ENCODE measurements around the gene CD58. TPM values are rescaled to one million over a fixed set of nuclear protein-coding genes. Genes with fewer than 3 reads are reported as not detected.
"Not testable (repeated sequence)": the region's sequence is repeated elsewhere in the genome, so short reads cannot be mapped to it uniquely, and the experiment has no call there.

The CD58 gene
- total RNA-seq, 2 donors from 2014 or later, result 44.2 to 53.2 TPM

- no peak for TF ChIP-seq CTCF (IDR thresholded peaks at IDR 0.05)
- DNase-seq (ENCODE audit: low spot score) (no peak), ATAC-seq (ENCODE audit: insufficient number of reproducible peaks, low FRiP score, low read depth) (no peak)
Measured at GRCh38 chr1:116605315-116605714, 34.5 kb upstream of the CD58 start.

DNA sequence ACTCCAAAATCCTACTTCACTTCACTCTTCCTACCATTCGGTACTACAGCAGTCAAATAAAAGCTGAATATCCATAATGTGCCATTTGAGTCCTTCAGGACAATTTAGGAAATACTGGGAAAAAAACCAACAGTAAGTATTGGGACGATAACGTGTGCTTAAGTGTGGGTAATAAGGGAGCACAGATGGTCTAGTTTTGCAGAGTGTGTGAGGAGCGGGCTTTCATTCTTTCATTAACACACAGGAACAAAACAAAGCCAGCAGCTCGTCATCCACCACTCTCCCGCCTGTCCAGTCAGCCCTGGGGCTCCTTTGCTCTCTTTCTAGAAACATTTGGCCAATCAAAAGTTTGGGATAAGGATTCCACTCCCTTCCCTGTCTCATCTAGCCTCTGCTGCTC, 33.6 kb upstream of the CD58 start:
- H3K27ac ChIP-seq; H3K9me3 ChIP-seq; H3K4me1 ChIP-seq (ENCODE audit: control insufficient read depth in 1 of 2, low read depth in 2 of 2); H3K27me3 ChIP-seq (replicated peaks; ENCODE audit: insufficient read depth); DNase-seq (ENCODE audit: low spot score); H3K4me3 ChIP-seq; ATAC-seq (ENCODE audit: insufficient number of reproducible peaks, low FRiP score, low read depth); H3K36me3 ChIP-seq: not testable (repeated sequence)

More at GRCh38 chr1:116605315-116605714, 34.5 kb upstream of the CD58 start:
- H3K27ac ChIP-seq, result no peak overlapping the region
- no peaks in the 10 kb centered on the region for H3K9me3 ChIP-seq
- H3K4me1 ChIP-seq (ENCODE audit: control insufficient read depth in 1 of 2, low read depth in 2 of 2), result no peaks in the 10 kb centered on the region
- no peak overlapping the region for H3K4me3 ChIP-seq
- H3K27me3 ChIP-seq (replicated peaks; ENCODE audit: insufficient read depth), result no peaks in the 10 kb centered on the region
- no peaks in the 10 kb centered on the region for H3K36me3 ChIP-seq

- not testable (repeated sequence) for H3K36me3 ChIP-seq; DNase-seq (ENCODE audit: low spot score); H3K4me3 ChIP-seq; H3K27me3 ChIP-seq (replicated peaks; ENCODE audit: insufficient read depth); H3K4me1 ChIP-seq (ENCODE audit: control insufficient read depth in 1 of 2, low read depth in 2 of 2); H3K9me3 ChIP-seq; H3K27ac ChIP-seq; ATAC-seq (ENCODE audit: insufficient number of reproducible peaks, low FRiP score, low read depth)
Measured at GRCh38 chr1:116603646-116604045, 32.8 kb upstream of the CD58 start.

- H3K4me3 ChIP-seq; ATAC-seq (ENCODE audit: insufficient number of reproducible peaks, low FRiP score, low read depth); H3K36me3 ChIP-seq; H3K27me3 ChIP-seq (replicated peaks; ENCODE audit: insufficient read depth); DNase-seq (ENCODE audit: low spot score); H3K4me1 ChIP-seq (ENCODE audit: control insufficient read depth in 1 of 2, low read depth in 2 of 2); H3K9me3 ChIP-seq; H3K27ac ChIP-seq: not testable (repeated sequence)
Measured at GRCh38 chr1:116599369-116599768, 28.5 kb upstream of the CD58 start.

- not testable (repeated sequence) for H3K9me3 ChIP-seq; H3K27ac ChIP-seq; DNase-seq (ENCODE audit: low spot score); H3K27me3 ChIP-seq (replicated peaks; ENCODE audit: insufficient read depth); H3K4me3 ChIP-seq; ATAC-seq (ENCODE audit: insufficient number of reproducible peaks, low FRiP score, low read depth); H3K4me1 ChIP-seq (ENCODE audit: control insufficient read depth in 1 of 2, low read depth in 2 of 2); H3K36me3 ChIP-seq
Measured at GRCh38 chr1:116598420-116599036, 27.7 kb upstream of the CD58 start.

- H3K4me3 ChIP-seq; H3K9me3 ChIP-seq; ATAC-seq (ENCODE audit: insufficient number of reproducible peaks, low FRiP score, low read depth); H3K36me3 ChIP-seq; H3K27me3 ChIP-seq (replicated peaks; ENCODE audit: insufficient read depth); H3K4me1 ChIP-seq (ENCODE audit: control insufficient read depth in 1 of 2, low read depth in 2 of 2); DNase-seq (ENCODE audit: low spot score); H3K27ac ChIP-seq: not testable (repeated sequence)
Measured at GRCh38 chr1:116597388-116597787, 26.6 kb upstream of the CD58 start.

- H3K4me3 ChIP-seq; H3K27ac ChIP-seq; H3K36me3 ChIP-seq; H3K4me1 ChIP-seq (ENCODE audit: control insufficient read depth in 1 of 2, low read depth in 2 of 2); H3K9me3 ChIP-seq; ATAC-seq (ENCODE audit: insufficient number of reproducible peaks, low FRiP score, low read depth); DNase-seq (ENCODE audit: low spot score); H3K27me3 ChIP-seq (replicated peaks; ENCODE audit: insufficient read depth): not testable (repeated sequence)
Measured at GRCh38 chr1:116596742-116597307, 26.0 kb upstream of the CD58 start.

- H3K27me3 ChIP-seq (replicated peaks; ENCODE audit: insufficient read depth); DNase-seq (ENCODE audit: low spot score); H3K9me3 ChIP-seq; H3K4me1 ChIP-seq (ENCODE audit: control insufficient read depth in 1 of 2, low read depth in 2 of 2); H3K36me3 ChIP-seq; H3K27ac ChIP-seq: not testable (repeated sequence)
- H3K4me3 ChIP-seq, result peak overlapping the region; percentile 60
- peak; percentile 64 for TF ChIP-seq CTCF (IDR thresholded peaks at IDR 0.05)
- peak; percentile 65 for ATAC-seq (ENCODE audit: insufficient number of reproducible peaks, low FRiP score, low read depth)
Measured at GRCh38 chr1:116595946-116596741, 25.3 kb upstream of the CD58 start.

GRCh38 chr1:116595065-116595840, 24.4 kb upstream of the CD58 start:
- H3K27ac ChIP-seq; H3K4me1 ChIP-seq (ENCODE audit: control insufficient read depth in 1 of 2, low read depth in 2 of 2); H3K4me3 ChIP-seq; H3K9me3 ChIP-seq; DNase-seq (ENCODE audit: low spot score); H3K27me3 ChIP-seq (replicated peaks; ENCODE audit: insufficient read depth); ATAC-seq (ENCODE audit: insufficient number of reproducible peaks, low FRiP score, low read depth); H3K36me3 ChIP-seq: not testable (repeated sequence)

GRCh38 chr1:116593977-116594376, 23.2 kb upstream of the CD58 start:
- not testable (repeated sequence) for H3K36me3 ChIP-seq; H3K27me3 ChIP-seq (replicated peaks; ENCODE audit: insufficient read depth); H3K9me3 ChIP-seq; H3K4me3 ChIP-seq; H3K27ac ChIP-seq; H3K4me1 ChIP-seq (ENCODE audit: control insufficient read depth in 1 of 2, low read depth in 2 of 2); ATAC-seq (ENCODE audit: insufficient number of reproducible peaks, low FRiP score, low read depth); DNase-seq (ENCODE audit: low spot score)
